Measurements from ENCODE around the gene PSKH1. TPM values are rescaled to one million over a fixed set of nuclear protein-coding genes. Genes with fewer than 3 reads are reported as not detected.
A peak's percentile ranks its signal among the peaks of the same experiment; 100 is the strongest.

The PSKH1 gene
- total RNA-seq, 1 donor from 2014 or later: 17.8 TPM

DNA sequence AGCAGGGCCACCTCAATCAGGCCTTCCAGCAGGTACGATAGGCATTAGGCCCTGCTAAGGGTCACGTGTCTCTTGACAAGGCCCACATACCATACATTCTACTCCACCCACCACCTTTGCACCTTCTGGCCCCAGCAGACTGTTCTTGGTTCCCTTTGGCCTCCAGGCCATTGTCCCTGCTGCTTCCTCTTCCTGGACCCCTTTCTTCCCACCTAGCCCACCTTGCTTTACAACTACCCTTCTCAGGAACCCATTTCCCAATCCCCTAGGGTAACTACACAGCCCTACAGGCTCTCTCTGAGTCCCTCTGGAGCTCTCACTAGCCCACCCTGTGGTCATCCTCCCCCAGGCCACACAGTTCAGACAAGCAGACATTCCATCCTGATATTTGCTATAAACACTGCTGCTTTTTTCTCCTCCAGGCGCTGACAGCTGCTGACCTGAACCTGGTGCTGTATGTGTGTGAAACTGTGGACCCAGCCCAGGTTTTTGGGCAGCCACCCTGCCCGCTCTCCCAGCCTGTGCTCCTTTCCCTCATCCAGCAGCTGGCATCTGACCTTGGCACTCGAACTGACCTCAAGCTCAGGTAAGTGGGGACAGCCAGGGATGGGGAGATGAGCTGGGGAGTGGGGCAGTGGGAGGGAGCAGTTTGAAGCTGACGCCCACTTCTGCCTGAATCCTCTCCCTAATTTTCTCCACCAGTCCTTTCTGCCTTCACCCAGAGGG, 9.7 kb upstream of the PSKH1 start:
- Mint-ChIP-seq H3K36me3 (ENCODE audit: low read depth) (peaks cover 42% of the 10 kb centered on the region), H3K4me3 (no peak overlapping the region), H3K4me1 (ENCODE audit: low read depth) (no peaks in the 10 kb centered on the region), H3K27ac (no peak overlapping the region), H3K27me3 (ENCODE audit: insufficient read depth) (no peaks in the 10 kb centered on the region), H3K9me3 (no peaks in the 10 kb centered on the region)
- DNase-seq (ENCODE audit: low spot score): no peak
- intact Hi-C loops (cut with micrococcal nuclease): loop anchor here (1.0 kb wide), 2 partner anchors 45 to 157 kb away; no protein-coding TSS in a partner anchor

DNA sequence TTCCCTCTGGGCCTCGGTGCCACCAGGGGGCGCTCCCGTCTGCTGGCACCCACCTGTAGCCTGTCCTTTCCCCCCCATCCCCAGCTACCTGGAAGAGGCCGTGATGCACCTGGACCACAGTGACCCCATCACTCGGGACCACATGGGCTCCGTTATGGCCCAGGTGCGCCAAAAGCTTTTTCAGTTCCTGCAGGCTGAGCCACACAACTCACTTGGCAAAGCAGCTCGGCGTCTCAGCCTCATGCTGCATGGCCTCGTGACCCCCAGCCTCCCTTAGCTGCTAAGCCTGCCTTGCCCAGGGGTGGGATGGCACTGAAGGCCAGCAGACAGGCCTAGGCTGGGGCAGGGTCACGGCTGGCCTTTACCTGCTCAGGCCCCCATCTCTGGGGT, 9.2 kb upstream of the PSKH1 start:
- no peak overlapping the region for H3K4me3 Mint-ChIP-seq
- H3K36me3 Mint-ChIP-seq (ENCODE audit: low read depth): peaks cover 37% of the 10 kb centered on the region
- H3K4me1 Mint-ChIP-seq (ENCODE audit: low read depth): no peaks in the 10 kb centered on the region
- peak; percentile 56 for DNase-seq (ENCODE audit: low spot score)
- H3K27me3 Mint-ChIP-seq (ENCODE audit: insufficient read depth): no peaks in the 10 kb centered on the region
- intact Hi-C loops (cut with micrococcal nuclease): loop anchor here (1.0 kb wide), 2 partner anchors 44 to 156 kb away; no protein-coding TSS in a partner anchor
- H3K27ac Mint-ChIP-seq: no peak overlapping the region
- no peaks in the 10 kb centered on the region for H3K9me3 Mint-ChIP-seq

DNA sequence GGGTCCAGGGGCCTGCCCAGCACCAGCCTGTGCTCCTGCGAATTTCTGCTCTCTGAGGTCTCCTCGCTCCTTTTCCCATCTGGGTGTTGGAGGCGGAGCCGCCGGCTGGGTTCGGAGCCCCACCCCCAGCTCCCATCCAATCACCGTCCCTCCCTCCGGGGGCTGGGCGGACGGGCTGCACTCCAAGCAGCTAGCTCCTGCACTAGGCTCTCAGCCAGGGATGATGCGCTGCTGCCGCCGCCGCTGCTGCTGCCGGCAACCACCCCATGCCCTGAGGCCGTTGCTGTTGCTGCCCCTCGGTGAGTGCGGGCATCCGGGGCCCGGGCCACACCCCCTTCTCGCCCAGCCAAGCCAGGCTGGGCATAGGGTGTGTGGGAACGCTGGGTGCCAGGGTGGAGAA, 8.4 kb upstream of the PSKH1 start, which contains the start of gene NRN1L:
NRN1L (plus strand) TSS at position 202 of the 400 bp plus-strand sequence; CDS start at position 221, 19 bp downstream.
- Mint-ChIP-seq H3K27ac (no peak within 1 kb of the TSS), H3K27me3 (ENCODE audit: insufficient read depth) (no peaks in the 10 kb centered on the region), H3K9me3 (no peaks in the 10 kb centered on the region), H3K36me3 (ENCODE audit: low read depth) (peaks cover 29% of the 10 kb centered on the region), H3K4me1 (ENCODE audit: low read depth) (no peaks in the 10 kb centered on the region), H3K4me3 (no peak within 1 kb of the TSS)
- DNase-seq (ENCODE audit: low spot score): no peak
- intact Hi-C loops (cut with micrococcal nuclease): no loop called here

DNA sequence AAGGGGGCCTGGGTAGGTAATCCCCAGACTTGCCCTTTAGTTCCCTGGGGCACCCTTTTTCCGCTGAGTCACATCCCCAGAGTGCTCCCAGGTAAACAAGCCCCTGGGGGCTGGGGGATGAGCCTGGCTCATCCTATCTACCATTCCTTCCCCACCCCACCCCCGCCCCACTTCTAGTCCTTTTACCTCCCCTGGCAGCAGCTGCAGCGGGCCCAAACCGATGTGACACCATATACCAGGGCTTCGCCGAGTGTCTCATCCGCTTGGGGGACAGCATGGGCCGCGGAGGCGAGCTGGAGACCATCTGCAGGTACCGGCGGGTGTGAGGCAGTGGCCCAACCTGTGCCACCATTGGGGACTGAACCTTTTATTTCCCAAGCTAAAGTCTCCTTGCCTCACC, 7.5 kb upstream of the PSKH1 start:
- Mint-ChIP-seq H3K4me1 (ENCODE audit: low read depth) (no peaks in the 10 kb centered on the region), H3K27me3 (ENCODE audit: insufficient read depth) (no peaks in the 10 kb centered on the region), H3K9me3 (no peaks in the 10 kb centered on the region), H3K27ac (no peak overlapping the region), H3K4me3 (no peak overlapping the region), H3K36me3 (ENCODE audit: low read depth) (peaks cover 23% of the 10 kb centered on the region)
- DNase-seq (ENCODE audit: low spot score): no peak
- intact Hi-C loops (cut with micrococcal nuclease): no loop called here

GRCh38 chr16:67885976-67886375, 7.1 kb upstream of the PSKH1 start:
- no peaks in the 10 kb centered on the region for H3K27me3 Mint-ChIP-seq (ENCODE audit: insufficient read depth)

GRCh38 chr16:67886387-67886786, 6.7 kb upstream of the PSKH1 start:
- Mint-ChIP-seq H3K27me3 (ENCODE audit: insufficient read depth) (no peaks in the 10 kb centered on the region), H3K4me3 (no peak overlapping the region), H3K36me3 (ENCODE audit: low read depth) (peaks cover 18% of the 10 kb centered on the region), H3K9me3 (no peaks in the 10 kb centered on the region), H3K27ac (no peak overlapping the region), H3K4me1 (ENCODE audit: low read depth) (no peaks in the 10 kb centered on the region)
- intact Hi-C loops (cut with micrococcal nuclease): no loop called here
- DNase-seq (ENCODE audit: low spot score): no peak

More at GRCh38 chr16:67885976-67886375, 7.1 kb upstream of the PSKH1 start:
- no peak overlapping the region for H3K27ac Mint-ChIP-seq
- no peaks in the 10 kb centered on the region for H3K4me1 Mint-ChIP-seq (ENCODE audit: low read depth)
- peaks cover 22% of the 10 kb centered on the region for H3K36me3 Mint-ChIP-seq (ENCODE audit: low read depth)
- no peaks in the 10 kb centered on the region for H3K9me3 Mint-ChIP-seq
- intact Hi-C loops (cut with micrococcal nuclease): no loop called here
- no peak for DNase-seq (ENCODE audit: low spot score)
- H3K4me3 Mint-ChIP-seq: no peak overlapping the region

DNA sequence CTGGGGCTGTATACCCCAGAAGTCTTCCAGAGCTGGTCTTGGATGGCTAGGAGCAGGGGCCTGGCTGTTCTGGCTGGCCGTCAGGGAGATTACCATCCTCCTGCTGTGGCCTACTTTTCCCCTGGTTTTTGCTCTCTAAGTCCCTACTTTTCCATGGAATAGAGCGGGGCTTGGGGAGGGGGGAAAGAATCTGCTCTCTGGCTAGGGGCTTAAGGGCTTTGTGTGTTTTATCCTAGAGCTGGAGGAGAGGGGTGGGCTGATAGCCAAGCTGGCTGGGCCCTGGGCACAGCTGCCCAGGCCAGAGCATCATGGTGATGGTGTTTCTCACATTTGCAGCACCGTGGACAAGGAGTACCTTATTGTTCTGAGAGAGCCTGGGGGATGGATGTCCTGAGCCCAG, 4.7 kb upstream of the PSKH1 start:
- Mint-ChIP-seq H3K4me3 (no peak overlapping the region), H3K27ac (peak overlapping the region; percentile 12), H3K4me1 (ENCODE audit: low read depth) (peaks cover 8% of the 10 kb centered on the region), H3K36me3 (ENCODE audit: low read depth) (peaks cover 13% of the 10 kb centered on the region), H3K9me3 (no peaks in the 10 kb centered on the region), H3K27me3 (ENCODE audit: insufficient read depth) (no peaks in the 10 kb centered on the region)
- no peak for DNase-seq (ENCODE audit: low spot score)
- intact Hi-C loops (cut with micrococcal nuclease): no loop called here

DNA sequence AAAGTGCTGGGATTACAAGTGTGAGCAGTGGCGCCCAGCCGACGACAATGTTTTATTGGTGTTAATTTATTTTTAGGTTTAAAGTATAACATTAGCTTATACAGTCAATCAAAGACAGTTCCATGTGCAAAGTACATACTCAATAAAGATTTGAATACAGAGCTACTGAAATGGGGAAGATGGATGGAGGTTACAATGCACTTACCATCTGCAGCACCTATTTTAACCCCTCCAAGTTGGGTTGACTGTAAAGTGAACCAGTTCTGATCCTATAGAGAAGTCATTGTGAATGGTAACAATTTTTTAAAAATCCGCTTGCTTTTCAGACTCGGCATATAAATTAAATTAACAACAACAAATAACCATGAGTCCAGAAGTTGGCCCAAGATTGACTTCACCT, 679 bp upstream of the PSKH1 start:
- Mint-ChIP-seq H3K27ac (peak overlapping the region; percentile 85), H3K9me3 (no peaks in the 10 kb centered on the region), H3K4me1 (ENCODE audit: low read depth) (peaks cover 20% of the 10 kb centered on the region), H3K27me3 (ENCODE audit: insufficient read depth) (no peaks in the 10 kb centered on the region), H3K36me3 (ENCODE audit: low read depth) (no peaks in the 10 kb centered on the region), H3K4me3 (peak overlapping the region; percentile 83)
- no peak for DNase-seq (ENCODE audit: low spot score)
- intact Hi-C loops (cut with micrococcal nuclease): loop anchor here (2.0 to 5.0 kb wide), 2 partner anchors 26 to 170 kb away; no protein-coding TSS in a partner anchor

DNA sequence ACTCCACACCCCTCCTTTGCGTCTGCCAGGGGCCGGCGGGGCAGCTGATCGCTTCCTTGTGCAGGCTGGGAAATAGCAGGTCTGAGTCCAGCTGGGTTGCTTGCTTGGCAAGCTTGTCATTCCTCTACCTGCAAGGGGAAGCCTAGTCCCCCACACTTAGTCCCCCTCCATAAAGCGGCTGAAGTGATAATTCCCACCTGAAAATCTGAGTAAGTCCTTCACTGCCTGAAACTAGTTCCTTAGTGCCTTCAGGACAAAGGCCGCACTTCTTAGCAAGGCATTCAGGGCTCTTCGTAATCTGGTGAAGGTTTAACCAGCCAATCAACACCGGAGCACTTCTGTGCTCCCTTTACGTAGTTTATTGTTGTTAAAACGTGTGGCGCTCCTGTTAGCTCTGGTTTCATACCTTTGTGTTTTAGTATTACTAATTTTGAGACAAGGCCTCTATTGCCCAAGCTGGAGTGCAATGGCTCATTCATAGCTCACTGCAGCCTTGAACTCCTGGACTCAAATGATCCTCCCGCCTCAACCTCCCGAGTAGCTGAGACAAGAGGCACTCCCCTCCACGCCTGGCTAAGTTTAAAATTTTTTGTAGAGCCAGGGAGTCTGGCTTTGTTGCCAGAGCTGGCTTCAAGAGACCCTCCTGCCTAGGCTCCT, 817 bp downstream of the PSKH1 start:
- Mint-ChIP-seq H3K27ac (peak overlapping the region; percentile 96), H3K36me3 (ENCODE audit: low read depth) (no peaks in the 10 kb centered on the region), H3K4me3 (peak overlapping the region; percentile 98), H3K4me1 (ENCODE audit: low read depth) (peaks cover 20% of the 10 kb centered on the region), H3K27me3 (ENCODE audit: insufficient read depth) (no peaks in the 10 kb centered on the region), H3K9me3 (no peaks in the 10 kb centered on the region)
- DNase-seq (ENCODE audit: low spot score): no peak
- intact Hi-C loops (cut with micrococcal nuclease): loop anchor here (1.0 to 5.0 kb wide), 13 partner anchors 21 to 373 kb away; partner anchors contain the start of genes ACD, DDX28, DUS2 and EDC4

GRCh38 chr16:67897231-67897630, 4.2 kb downstream of the PSKH1 start:
- H3K9me3 Mint-ChIP-seq: no peaks in the 10 kb centered on the region
- no peaks in the 10 kb centered on the region for H3K27me3 Mint-ChIP-seq (ENCODE audit: insufficient read depth)
- no peak overlapping the region for H3K4me3 Mint-ChIP-seq
- intact Hi-C loops (cut with micrococcal nuclease): no loop called here
- peaks cover 20% of the 10 kb centered on the region for H3K4me1 Mint-ChIP-seq (ENCODE audit: low read depth)
- no peaks in the 10 kb centered on the region for H3K36me3 Mint-ChIP-seq (ENCODE audit: low read depth)
- no peak overlapping the region for H3K27ac Mint-ChIP-seq
- DNase-seq (ENCODE audit: low spot score): no peak

DNA sequence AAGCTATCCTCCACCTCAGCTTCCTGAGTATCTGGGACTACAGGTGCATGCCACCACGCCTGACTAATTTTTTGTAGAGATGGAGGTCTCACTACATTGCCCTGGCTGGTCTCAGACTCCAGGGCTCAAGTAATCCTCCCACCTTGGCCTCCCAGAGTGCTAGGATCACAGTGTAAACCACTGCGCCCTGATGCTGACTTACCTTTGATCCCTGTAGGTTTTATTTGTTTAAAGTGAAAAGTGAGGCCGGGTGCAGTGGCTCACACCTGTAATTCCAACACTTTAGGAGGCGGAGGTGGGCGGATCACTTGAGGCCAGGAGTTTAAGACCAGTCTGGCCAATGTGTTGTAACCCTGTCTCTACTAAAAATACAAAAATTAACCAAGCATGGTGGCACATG, 8.7 kb downstream of the PSKH1 start:
- no peak for DNase-seq (ENCODE audit: low spot score)
- no peak overlapping the region for H3K4me3 Mint-ChIP-seq
- H3K27ac Mint-ChIP-seq: no peak overlapping the region
- H3K4me1 Mint-ChIP-seq (ENCODE audit: low read depth): no peaks in the 10 kb centered on the region
- H3K27me3 Mint-ChIP-seq (ENCODE audit: insufficient read depth): no peaks in the 10 kb centered on the region
- no peaks in the 10 kb centered on the region for H3K9me3 Mint-ChIP-seq
- peaks cover 9% of the 10 kb centered on the region for H3K36me3 Mint-ChIP-seq (ENCODE audit: low read depth)
- intact Hi-C loops (cut with micrococcal nuclease): no loop called here

GRCh38 chr16:67902831-67903230, 9.8 kb downstream of the PSKH1 start:
- H3K36me3 Mint-ChIP-seq (ENCODE audit: low read depth): peaks cover 11% of the 10 kb centered on the region
- DNase-seq (ENCODE audit: low spot score): no peak
- H3K27ac Mint-ChIP-seq: no peak overlapping the region
- no peaks in the 10 kb centered on the region for H3K9me3 Mint-ChIP-seq
- H3K27me3 Mint-ChIP-seq (ENCODE audit: insufficient read depth): no peaks in the 10 kb centered on the region
- intact Hi-C loops (cut with micrococcal nuclease): no loop called here
- no peak overlapping the region for H3K4me3 Mint-ChIP-seq
- H3K4me1 Mint-ChIP-seq (ENCODE audit: low read depth): no peaks in the 10 kb centered on the region

DNA sequence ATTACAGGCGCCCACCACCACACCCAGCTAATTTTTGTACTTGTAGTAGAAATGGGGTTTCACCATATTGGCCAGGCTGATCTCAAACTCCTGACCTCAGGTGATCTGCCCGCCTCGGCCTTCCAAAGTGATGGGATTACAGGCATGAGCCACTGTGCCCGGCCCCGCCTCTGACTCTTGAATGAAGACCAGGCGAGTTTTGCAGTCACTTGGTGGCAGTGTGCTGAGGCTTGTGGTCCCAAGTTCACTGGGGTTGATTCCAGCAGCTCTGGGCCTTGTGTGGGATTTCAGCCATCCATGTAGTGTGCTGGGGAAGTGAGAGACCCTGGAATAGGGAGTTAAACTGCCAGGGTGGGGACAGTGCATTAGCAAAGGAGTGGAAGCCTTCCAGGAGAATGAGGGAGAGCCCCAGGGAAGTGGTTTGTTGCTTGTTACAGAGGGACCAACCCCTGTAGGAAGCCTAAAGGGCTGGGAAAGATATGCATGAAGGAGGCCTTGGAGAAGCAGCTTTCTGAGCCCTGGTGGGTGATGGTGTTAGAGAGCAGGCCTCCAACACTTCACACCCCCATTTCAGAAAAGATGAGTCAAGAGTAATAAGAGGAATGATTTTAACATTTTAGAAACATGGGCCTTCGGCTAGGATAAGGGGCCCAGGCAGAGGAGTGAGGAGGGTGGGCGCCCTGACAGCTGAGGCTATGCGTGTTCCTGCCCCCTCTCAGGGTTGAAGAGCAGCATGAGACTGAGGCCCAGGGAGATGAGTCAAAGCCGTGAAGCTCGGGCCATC, 14.5 kb downstream of the PSKH1 start:
- Mint-ChIP-seq H3K4me3 (no peak overlapping the region), H3K36me3 (ENCODE audit: low read depth) (peaks cover 32% of the 10 kb centered on the region), H3K27ac (peak overlapping the region; percentile 40), H3K27me3 (ENCODE audit: insufficient read depth) (no peaks in the 10 kb centered on the region), H3K4me1 (ENCODE audit: low read depth) (peaks cover 24% of the 10 kb centered on the region), H3K9me3 (no peaks in the 10 kb centered on the region)
- intact Hi-C loops (cut with micrococcal nuclease): no loop called here
- no peak for DNase-seq (ENCODE audit: low spot score)
